Measurements from ENCODE around the gene PPM1K.

DNA sequence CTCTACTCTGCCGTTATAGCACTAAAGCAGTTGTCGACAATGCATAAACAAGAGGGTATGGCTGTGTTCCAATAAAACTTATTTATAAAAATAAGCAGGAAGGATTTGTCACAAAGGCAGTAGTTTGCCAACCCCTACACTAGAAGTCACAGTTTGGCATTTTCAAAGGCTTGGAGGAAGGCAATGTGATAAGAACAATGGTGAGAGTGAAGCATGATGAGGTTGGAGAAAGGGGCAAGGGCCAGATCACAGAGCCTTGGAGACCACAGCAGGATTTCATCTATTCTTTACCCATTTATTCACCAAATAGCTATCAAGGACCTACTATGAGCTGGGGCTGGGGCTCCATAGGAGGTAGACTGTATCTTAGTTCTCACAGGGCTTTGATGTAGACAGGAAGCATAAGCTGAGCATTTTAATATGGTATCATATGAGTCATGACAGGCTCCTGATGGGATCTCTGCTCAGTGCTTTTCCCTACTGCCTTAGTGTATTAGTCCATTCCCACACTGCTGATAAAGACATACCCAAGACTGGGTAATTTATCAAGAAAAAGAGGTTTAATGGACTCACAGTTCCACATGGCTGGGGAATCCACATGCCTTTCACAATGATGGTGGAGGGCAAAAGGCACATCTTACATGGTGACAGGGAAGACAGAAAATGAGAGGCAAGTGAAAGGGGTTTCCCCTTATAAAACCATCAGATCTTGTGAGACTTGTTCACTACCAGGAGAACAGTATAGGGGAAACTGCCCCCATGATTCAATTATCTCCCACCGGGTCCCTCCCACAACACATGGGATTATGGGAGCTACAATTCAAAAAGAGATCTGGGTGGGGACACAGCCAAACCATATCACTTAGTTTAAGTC is 58.9 kb downstream of the PPM1K start:
- TF ChIP-seq, protein P1, sequence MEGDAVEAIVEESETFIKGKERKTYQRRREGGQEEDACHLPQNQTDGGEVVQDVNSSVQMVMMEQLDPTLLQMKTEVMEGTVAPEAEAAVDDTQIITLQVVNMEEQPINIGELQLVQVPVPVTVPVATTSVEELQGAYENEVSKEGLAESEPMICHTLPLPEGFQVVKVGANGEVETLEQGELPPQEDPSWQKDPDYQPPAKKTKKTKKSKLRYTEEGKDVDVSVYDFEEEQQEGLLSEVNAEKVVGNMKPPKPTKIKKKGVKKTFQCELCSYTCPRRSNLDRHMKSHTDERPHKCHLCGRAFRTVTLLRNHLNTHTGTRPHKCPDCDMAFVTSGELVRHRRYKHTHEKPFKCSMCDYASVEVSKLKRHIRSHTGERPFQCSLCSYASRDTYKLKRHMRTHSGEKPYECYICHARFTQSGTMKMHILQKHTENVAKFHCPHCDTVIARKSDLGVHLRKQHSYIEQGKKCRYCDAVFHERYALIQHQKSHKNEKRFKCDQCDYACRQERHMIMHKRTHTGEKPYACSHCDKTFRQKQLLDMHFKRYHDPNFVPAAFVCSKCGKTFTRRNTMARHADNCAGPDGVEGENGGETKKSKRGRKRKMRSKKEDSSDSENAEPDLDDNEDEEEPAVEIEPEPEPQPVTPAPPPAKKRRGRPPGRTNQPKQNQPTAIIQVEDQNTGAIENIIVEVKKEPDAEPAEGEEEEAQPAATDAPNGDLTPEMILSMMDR (IDR thresholded peaks at IDR 0.05), result no peak
- no peak for TF ChIP-seq POLR2AphosphoS5 (IDR thresholded peaks at IDR 0.05)
- TF ChIP-seq POLR2A (IDR thresholded peaks at IDR 0.05), result no peak
- TF ChIP-seq EP300 (IDR thresholded peaks at IDR 0.05), result no peak
